GM12892 (cell line): ENCODE results near the gene HYAL1.

Experiments used
- POLR2A ChIP-seq: IDR thresholded peaks from 2 replicates; pipeline ENCODE4 v1.6.1; 2011; ENCODE audit warnings: low read depth, low read length, control low read depth
- POLR2AphosphoS5 ChIP-seq: IDR thresholded peaks from 2 replicates; pipeline ENCODE4 v1.6.1; 2011; ENCODE audit warnings: low read depth, low read length, control low read depth

GRCh38 chr3:50316657-50317242 is 13.4 kb upstream of the HYAL1 start:
- no peak for TF ChIP-seq POLR2AphosphoS5
- no peak for TF ChIP-seq POLR2A
